Activated CD4-positive, alpha-beta T cell treated with anti-CD3 and anti-CD28 coated beads, Interleukin-2, Interleukin-6, amounts not matched to agents 100 ng/mL and 50 ng/mL, durations not matched to agents 16 hours and 8 hours (primary cell): ENCODE results near the gene GIMAP4.
"Not testable (repeated sequence)": the region's sequence is repeated elsewhere in the genome, so short reads cannot be mapped to it uniquely, and the experiment has no call there.

Source experiments
- DNase-seq: peaks from one replicate; pipeline ENCODE4 v3.0.0-alpha.2; 2020

Gene GIMAP4

DNA sequence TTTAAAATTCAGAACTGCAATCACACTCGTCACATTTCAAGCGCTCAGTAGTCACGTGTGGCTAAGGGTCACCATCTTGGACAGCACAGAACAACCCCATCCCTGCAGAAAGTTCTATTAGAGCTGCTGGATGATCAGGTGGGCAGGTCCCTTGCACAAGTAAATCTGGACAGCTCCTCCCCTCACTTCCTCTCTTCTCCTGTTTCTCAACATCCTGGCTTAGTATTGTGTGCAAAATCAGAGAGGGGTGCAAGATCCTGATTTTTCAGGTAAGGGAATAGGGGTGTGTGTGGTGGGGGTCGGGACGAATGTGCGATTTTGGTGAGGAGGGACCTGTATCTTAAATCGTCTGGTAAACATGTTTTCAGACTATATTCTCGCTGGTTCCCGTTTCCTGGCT, at the start of gene GIMAP4:
Gene GIMAP4, plus strand, starts transcription at position 222 of the 400 bp plus-strand sequence. CDS start 2,512 bp downstream, outside the sequence.
- peak; percentile 53 for DNase-seq

DNA sequence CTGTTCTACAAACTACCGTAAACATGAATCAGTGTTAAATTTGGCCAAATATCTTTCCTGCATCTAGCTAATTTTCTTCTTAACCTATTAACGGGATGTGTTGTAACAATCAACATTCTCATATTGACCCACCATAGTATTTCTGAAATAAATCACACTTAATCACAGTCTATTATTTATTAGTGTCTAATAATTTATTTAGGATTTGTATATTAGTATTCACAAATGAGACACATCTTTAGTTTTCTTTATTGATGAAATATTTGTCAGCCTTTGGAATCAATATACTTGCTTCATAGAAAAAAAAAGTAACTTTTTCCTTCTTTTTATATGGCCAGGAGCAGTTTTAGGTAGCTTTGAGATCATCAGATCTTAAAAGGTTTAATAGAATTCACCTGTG, 47.9 kb upstream of the GIMAP4 start:
- no peak for DNase-seq

GRCh38 chr7:150520145-150520544, 47.0 kb upstream of the GIMAP4 start:
- DNase-seq = peak; percentile 57

GRCh38 chr7:150522931-150523330, 44.3 kb upstream of the GIMAP4 start:
- DNase-seq = not testable (repeated sequence)

GRCh38 chr7:150524018-150524417, 43.2 kb upstream of the GIMAP4 start:
- DNase-seq = no peak

DNA sequence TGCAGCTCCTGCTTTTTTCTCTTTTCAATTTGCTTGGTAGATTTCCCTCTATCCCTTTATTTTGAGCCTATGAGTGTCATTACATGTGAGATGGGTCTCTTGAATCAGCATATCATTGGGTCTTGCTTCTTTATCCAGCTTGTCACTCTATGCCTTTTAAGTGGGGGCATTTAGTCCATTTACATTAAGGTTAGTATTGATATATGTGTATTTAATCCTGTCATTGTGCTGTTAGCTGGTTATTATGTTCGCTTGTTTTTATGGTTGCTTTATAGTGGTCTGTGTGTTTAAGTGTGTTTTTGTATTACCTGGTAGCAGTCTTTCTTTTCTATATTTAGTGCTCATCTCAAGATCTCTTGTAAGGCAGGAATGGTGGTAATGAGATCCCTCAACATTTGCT, 35.5 kb upstream of the GIMAP4 start:
- no peak for DNase-seq

- DNase-seq = no peak
Measured at GRCh38 chr7:150538259-150538658, 28.9 kb upstream of the GIMAP4 start.

- no peak for DNase-seq
Measured at GRCh38 chr7:150553163-150553562, 14.0 kb upstream of the GIMAP4 start.

- peak; percentile 31 for DNase-seq
Measured at GRCh38 chr7:150556521-150557138, 10.6 kb upstream of the GIMAP4 start.

DNA sequence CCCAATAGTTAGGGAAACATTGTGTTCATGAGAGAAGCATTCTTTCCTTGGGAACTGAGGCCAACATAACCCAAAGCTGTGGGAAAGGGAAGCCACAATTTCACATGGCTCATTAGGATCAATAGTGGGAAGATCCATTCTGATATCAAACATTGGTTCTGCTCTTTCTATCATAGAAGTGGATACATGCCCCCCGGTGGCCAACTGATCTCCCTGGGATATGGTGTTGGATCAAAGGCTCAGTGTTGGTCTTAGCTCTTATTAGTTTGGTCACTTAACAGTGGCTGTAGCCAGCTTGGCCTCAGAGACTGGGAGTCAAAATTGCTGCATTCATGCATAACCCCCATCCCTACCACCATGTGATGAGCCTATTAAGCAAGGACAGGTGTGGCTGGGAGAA, 6.7 kb upstream of the GIMAP4 start:
- DNase-seq = no peak

DNA sequence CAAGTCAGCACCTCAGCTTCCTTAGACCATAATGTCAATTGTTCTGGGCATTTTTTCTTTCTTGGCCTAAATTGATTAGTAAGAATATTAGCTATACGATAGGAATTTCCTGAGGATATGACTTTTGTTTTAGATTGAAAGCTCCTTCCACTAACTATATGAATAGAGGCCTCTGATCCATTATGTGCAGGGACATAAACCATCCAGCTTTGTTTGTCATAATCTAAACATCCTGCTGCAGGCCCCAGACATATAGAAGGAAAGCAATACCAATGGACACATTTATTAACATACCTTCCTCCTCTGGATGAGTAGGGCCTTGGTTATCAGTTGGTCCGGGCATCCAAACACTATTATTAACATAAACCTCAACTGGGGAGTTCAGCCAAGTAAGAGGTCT, 4.3 kb upstream of the GIMAP4 start:
- no peak for DNase-seq

DNA sequence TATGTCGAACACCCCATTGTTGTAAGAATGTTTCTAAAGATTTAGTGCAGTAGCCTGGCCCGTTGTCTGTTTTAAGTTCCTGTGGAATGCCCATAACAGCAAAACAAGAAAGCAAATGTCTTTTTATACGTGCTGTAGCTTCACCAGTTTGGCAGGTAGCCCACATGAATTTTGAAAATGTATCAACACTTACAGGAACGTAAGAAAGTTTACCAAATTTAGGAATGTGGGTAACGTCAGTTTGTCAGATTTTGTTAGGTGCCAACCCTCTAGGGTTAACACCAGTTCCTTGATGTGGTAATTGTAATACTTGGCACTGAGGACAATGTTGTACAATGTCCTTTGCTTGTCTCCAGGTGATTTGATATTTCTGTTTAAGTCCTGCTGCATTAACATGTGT, 3.2 kb upstream of the GIMAP4 start:
- DNase-seq = peak; percentile 68

GRCh38 chr7:150564566-150564965, 2.6 kb upstream of the GIMAP4 start:
- DNase-seq = no peak

- DNase-seq = no peak
Measured at GRCh38 chr7:150565239-150565638, 2.0 kb upstream of the GIMAP4 start.

DNA sequence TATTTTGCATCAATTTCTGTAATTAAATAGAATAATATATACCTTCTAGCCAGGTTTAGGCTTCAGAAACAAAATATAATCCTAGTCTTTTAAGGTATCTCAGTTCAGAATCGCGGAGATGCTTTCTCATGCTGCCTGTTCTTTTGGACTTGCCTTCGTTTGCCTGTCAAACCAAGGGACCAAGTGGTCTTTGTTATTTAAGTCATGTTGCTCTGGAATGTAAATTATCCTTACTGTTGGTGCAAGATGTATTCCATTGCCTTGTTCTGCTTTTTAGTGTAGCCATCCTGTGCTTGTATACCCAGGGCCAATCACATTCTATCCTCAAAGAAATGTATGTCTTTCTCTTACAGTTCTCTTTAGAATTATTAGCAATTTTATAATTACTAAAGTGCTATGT, 1.1 kb upstream of the GIMAP4 start:
- no peak for DNase-seq

GRCh38 chr7:150566572-150566971, 618 bp upstream of the GIMAP4 start:
- DNase-seq = no peak

- peak; percentile 24 for DNase-seq
Measured at GRCh38 chr7:150567871-150568301, 696 bp downstream of the GIMAP4 start.

DNA sequence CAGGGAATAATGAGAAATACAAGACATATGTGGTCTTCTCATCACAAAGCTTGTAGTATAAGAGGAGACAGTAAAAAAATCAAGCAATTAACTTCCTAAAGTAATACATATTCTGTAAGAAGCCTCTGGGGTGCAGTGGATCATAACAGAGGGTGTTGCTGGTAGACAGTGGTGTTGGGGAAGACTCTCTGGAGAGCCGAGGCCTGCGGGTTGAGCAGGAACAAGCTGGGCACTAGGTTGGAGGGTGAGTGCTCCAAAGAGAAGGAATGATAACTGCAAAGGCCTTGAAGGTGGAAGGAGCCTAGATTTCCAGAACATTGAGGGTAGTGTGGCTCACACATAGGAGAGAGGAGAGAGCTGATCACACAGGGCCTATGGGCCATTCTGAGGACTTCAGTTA, 1.5 kb downstream of the GIMAP4 start:
- peak; percentile 44 for DNase-seq

DNA sequence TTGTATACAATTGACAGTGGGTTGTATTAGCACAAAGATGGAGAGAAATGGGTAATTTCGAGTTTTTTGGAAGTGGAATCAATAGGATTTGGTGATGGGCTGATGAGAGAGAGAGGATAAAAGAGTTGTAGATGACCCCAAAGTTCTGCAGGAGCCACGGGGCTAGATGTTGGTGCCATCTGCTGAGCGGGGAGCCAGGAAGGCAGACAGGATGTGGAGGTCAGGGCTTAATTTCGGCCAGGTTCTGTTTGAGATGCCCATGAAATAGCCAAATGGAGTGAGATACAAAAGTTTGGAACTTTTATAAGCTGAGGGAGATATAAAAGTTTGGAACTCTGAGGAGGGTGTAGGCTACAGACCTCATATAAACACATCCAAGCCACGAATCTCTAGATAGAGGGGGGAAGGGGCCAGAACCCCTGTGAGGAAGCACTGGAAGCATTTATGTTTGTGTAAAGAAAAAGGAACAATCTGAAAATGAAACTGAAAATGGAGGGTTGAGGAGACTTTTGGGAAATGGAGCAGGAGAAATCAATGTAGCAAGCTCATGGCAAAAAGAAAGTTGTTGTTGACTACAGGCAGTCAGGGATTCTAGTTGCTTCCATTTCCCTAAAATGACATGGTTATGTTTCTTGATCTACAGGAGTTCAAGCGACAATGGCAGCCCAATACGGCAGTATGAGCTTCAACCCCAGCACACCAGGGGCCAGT, 2.2 kb downstream of the GIMAP4 start:
- DNase-seq = no peak

GRCh38 chr7:150570556-150571465, 3.6 kb downstream of the GIMAP4 start:
- DNase-seq = no peak

GRCh38 chr7:150572496-150572895, 5.3 kb downstream of the GIMAP4 start:
- no peak for DNase-seq

- DNase-seq = not testable (repeated sequence)
Measured at GRCh38 chr7:150579979-150580637, 12.9 kb downstream of the GIMAP4 start.
